Measurements from ENCODE around the gene WDR89.
"Not testable (repeated sequence)": the region's sequence is repeated elsewhere in the genome, so short reads cannot be mapped to it uniquely, and the experiment has no call there.

The WDR89 gene

GRCh38 chr14:63624203-63624602, 17.5 kb downstream of the WDR89 start:
- in situ Hi-C loops (cut with MboI; ENCODE audit: low sequenced_read_pairs, unreplicated experiment) = no loop called here
- no peak for DNase-seq (ENCODE audit: low spot score)
- TF ChIP-seq, protein P1, sequence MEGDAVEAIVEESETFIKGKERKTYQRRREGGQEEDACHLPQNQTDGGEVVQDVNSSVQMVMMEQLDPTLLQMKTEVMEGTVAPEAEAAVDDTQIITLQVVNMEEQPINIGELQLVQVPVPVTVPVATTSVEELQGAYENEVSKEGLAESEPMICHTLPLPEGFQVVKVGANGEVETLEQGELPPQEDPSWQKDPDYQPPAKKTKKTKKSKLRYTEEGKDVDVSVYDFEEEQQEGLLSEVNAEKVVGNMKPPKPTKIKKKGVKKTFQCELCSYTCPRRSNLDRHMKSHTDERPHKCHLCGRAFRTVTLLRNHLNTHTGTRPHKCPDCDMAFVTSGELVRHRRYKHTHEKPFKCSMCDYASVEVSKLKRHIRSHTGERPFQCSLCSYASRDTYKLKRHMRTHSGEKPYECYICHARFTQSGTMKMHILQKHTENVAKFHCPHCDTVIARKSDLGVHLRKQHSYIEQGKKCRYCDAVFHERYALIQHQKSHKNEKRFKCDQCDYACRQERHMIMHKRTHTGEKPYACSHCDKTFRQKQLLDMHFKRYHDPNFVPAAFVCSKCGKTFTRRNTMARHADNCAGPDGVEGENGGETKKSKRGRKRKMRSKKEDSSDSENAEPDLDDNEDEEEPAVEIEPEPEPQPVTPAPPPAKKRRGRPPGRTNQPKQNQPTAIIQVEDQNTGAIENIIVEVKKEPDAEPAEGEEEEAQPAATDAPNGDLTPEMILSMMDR (IDR thresholded peaks at IDR 0.05; ENCODE audit: borderline replicate concordance, control extremely low read depth, extremely low read depth, insufficient read depth, missing control alignments) = no peak

DNA sequence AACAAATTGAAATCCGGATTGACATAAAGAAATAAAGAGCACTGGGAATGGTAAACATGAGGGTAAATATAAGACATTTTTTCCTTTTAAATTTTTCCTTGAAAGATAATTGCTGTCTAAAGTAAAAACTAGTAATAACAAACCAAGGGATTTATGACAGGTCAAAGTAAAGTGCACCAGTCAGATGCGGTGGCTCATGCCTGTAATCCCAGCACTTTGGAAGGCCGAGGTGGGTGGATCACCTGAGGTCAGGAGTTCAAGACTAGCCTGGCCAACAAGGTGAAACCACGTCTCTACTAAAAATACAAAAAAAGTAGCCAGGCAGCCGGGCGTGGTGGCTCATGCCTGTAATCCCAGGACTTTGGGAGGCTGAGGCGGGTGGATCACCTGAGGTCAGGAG, 19.7 kb downstream of the WDR89 start:
- DNase-seq (ENCODE audit: low spot score); in situ Hi-C loops (cut with MboI; ENCODE audit: low sequenced_read_pairs, unreplicated experiment): not testable (repeated sequence)

DNA sequence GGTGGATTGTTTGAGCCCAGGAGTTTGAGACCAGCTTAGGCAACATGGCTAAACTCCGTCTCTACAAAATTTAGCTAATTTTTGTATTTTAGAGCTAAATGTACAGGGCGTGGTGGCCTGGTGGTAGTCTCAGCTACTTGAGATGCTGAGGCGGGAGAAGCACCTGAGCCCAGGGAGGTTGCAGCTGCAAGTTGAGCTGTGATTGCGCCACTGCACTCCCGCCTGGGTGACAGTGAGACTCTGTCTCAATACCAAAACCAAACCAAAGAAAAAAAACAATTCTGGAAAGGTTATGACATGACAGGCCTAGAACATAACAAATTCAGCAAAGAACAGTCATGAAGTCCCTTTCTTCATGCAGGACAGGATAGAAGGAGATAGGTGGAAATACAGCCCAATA, 25.7 kb downstream of the WDR89 start:
- no peak for DNase-seq (ENCODE audit: low spot score)
- TF ChIP-seq, protein P1 (IDR thresholded peaks at IDR 0.05; ENCODE audit: borderline replicate concordance, control extremely low read depth, extremely low read depth, insufficient read depth, missing control alignments) = no peak
- in situ Hi-C loops (cut with MboI; ENCODE audit: low sequenced_read_pairs, unreplicated experiment) = no loop called here

DNA sequence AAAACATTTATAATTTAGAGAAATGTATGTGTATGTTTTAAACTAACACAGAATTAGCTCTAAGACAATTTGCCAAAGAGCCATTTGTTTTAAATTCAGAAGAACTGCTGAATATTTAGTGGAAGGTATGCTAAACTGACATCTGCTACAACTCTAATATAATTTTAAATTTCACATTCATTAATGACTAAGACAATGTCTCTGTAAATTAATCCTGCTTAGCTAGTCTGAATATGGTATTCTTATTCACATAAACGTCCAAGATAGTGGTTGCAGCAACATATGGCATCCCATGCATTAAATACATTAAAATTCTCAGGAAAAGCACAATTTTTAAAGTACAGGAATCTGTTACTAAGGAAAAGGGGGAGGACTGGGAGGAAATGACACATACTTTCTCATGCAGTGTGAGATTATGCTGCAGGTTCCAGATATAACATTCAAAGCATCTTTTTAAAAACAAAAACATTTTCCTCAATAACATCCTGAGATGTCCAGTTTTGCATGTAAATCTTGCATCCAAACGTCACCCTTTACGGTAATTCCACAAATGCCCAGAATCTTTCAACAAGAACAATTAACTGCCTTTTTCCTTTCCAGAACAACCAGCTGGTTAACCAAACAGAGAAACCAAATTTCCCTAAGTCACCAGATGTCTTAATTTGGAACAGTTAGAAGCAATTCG, 26.9 kb downstream of the WDR89 start:
- TF ChIP-seq, protein P1 (IDR thresholded peaks at IDR 0.05; ENCODE audit: borderline replicate concordance, control extremely low read depth, extremely low read depth, insufficient read depth, missing control alignments) = no peak
- DNase-seq (ENCODE audit: low spot score) = no peak
- in situ Hi-C loops (cut with MboI; ENCODE audit: low sequenced_read_pairs, unreplicated experiment) = no loop called here

GRCh38 chr14:63611078-63611477, 30.6 kb downstream of the WDR89 start:
- TF ChIP-seq, protein P1 (IDR thresholded peaks at IDR 0.05; ENCODE audit: borderline replicate concordance, control extremely low read depth, extremely low read depth, insufficient read depth, missing control alignments) = no peak
- no peak for DNase-seq (ENCODE audit: low spot score)
- in situ Hi-C loops (cut with MboI; ENCODE audit: low sequenced_read_pairs, unreplicated experiment) = no loop called here

- in situ Hi-C loops (cut with MboI; ENCODE audit: low sequenced_read_pairs, unreplicated experiment) = no loop called here
- no peak for DNase-seq (ENCODE audit: low spot score)
- TF ChIP-seq, protein P1 (IDR thresholded peaks at IDR 0.05; ENCODE audit: borderline replicate concordance, control extremely low read depth, extremely low read depth, insufficient read depth, missing control alignments) = no peak
Measured at GRCh38 chr14:63605041-63605532, 36.6 kb downstream of the WDR89 start.

GRCh38 chr14:63604626-63605025, 37.0 kb downstream of the WDR89 start:
- in situ Hi-C loops (cut with MboI; ENCODE audit: low sequenced_read_pairs, unreplicated experiment) = no loop called here

More at GRCh38 chr14:63604626-63605025, 37.0 kb downstream of the WDR89 start:
- TF ChIP-seq, protein P1 (IDR thresholded peaks at IDR 0.05; ENCODE audit: borderline replicate concordance, control extremely low read depth, extremely low read depth, insufficient read depth, missing control alignments) = no peak
- DNase-seq (ENCODE audit: low spot score) = no peak
